GM21528 (cell line): Measurements from ENCODE around the gene RAB3C.
"Not testable (repeated sequence)": the region's sequence is repeated elsewhere in the genome, so short reads cannot be mapped to it uniquely, and the experiment has no call there.

ENCODE experiments used
- ATAC-seq: cut with Tn5 transposase; IDR thresholded peaks from one replicate; pipeline ENCODE4 v1.9.1; 2021; ENCODE audit warnings: mild to moderate bottlenecking, moderate library complexity; ENCODE audit not compliant: unreplicated experiment, low FRiP score

The RAB3C gene

GRCh38 chr5:58600613-58601012 lies 17.7 kb downstream of the RAB3C start:
- not testable (repeated sequence) for ATAC-seq

- not testable (repeated sequence) for ATAC-seq
These were observed 20.0 kb downstream of the RAB3C start for GRCh38 chr5:58602889-58603288.

- ATAC-seq, result no peak
These were observed 23.2 kb downstream of the RAB3C start for GRCh38 chr5:58606064-58606463.

GRCh38 chr5:58615972-58616371 lies 33.1 kb downstream of the RAB3C start:
- ATAC-seq, result no peak

GRCh38 chr5:58617241-58617640 lies 34.4 kb downstream of the RAB3C start:
- no peak for ATAC-seq

GRCh38 chr5:58620336-58620735 lies 37.5 kb downstream of the RAB3C start:
- ATAC-seq, result no peak

GRCh38 chr5:58622936-58623871 lies 40.3 kb downstream of the RAB3C start:
- ATAC-seq, result no peak

- no peak for ATAC-seq
These were observed 45.8 kb downstream of the RAB3C start for GRCh38 chr5:58628626-58629025.

- no peak for ATAC-seq
These were observed 46.6 kb downstream of the RAB3C start for GRCh38 chr5:58629271-58630159.

- ATAC-seq, result no peak
These were observed 49.0 kb downstream of the RAB3C start for GRCh38 chr5:58631895-58632294.

- no peak for ATAC-seq
These were observed 52.5 kb downstream of the RAB3C start for GRCh38 chr5:58635416-58635815.

- ATAC-seq, result no peak
These were observed 57.1 kb downstream of the RAB3C start for GRCh38 chr5:58640011-58640410.

- no peak for ATAC-seq
These were observed 58.7 kb downstream of the RAB3C start for GRCh38 chr5:58641533-58641932.

- no peak for ATAC-seq
These were observed 66.0 kb downstream of the RAB3C start for GRCh38 chr5:58648846-58649245.

GRCh38 chr5:58649716-58650115 lies 66.8 kb downstream of the RAB3C start:
- no peak for ATAC-seq

GRCh38 chr5:58653521-58653920 lies 70.6 kb downstream of the RAB3C start:
- ATAC-seq, result no peak

- no peak for ATAC-seq
These were observed 83.3 kb downstream of the RAB3C start for GRCh38 chr5:58666141-58666540.

- ATAC-seq, result no peak
These were observed 84.0 kb downstream of the RAB3C start for GRCh38 chr5:58666598-58667581.

- ATAC-seq, result no peak
These were observed 87.7 kb downstream of the RAB3C start for GRCh38 chr5:58670582-58670981.

- no peak for ATAC-seq
These were observed 88.3 kb downstream of the RAB3C start for GRCh38 chr5:58671155-58671554.
